Uterus (tissue), 4 donors: ENCODE results near the gene IGF1R. TPM values are rescaled to one million over a fixed set of nuclear protein-coding genes. Genes with fewer than 3 reads are reported as not detected.

Source experiments
- DNase-seq, 2 donors: peaks; one replicate each; pipeline ENCODE4 v3.0.0-alpha.2; 2019 to 2020
- H3K27ac ChIP-seq, 2 donors: fragments of 200-600 bp; sonication (generic); 1 replicate in 1 of 2; 2 replicates in 1 of 2; pipeline ENCODE4 v1.5.1; 2016 to 2018
- H3K27me3 ChIP-seq, 2 donors: fragments of 200-600 bp; sonication (generic); one replicate each; pipeline ENCODE4 v1.5.1; 2018 to 2019; ENCODE audit warnings: control low read depth in 1 of 2
- H3K36me3 ChIP-seq, 2 donors: fragments of 200-600 bp; sonication (generic); one replicate each; pipeline ENCODE4 v1.5.1; 2019; ENCODE audit warnings: control low read depth in 1 of 2
- H3K4me1 ChIP-seq, 2 donors: fragments of 200-600 bp; sonication (generic); one replicate each; pipeline ENCODE4 v1.5.1; 2018 to 2019; ENCODE audit warnings: control low read depth in 1 of 2
- H3K4me3 ChIP-seq, 2 donors: fragments of 200-600 bp; sonication (generic); 1 replicate in 1 of 2; 2 replicates in 1 of 2; pipeline ENCODE4 v1.5.1; 2018 to 2019; ENCODE audit warnings: mild to moderate bottlenecking in 1 of 2
- H3K9me3 ChIP-seq, 2 donors: fragments of 200-600 bp; sonication (generic); one replicate each; pipeline ENCODE4 v1.5.1; 2019; ENCODE audit warnings: control low read depth in 1 of 2
- CTCF ChIP-seq, 4 experiments: fragments of 200-600 bp in 2 of 4; fragments of 450-650 bp in 2 of 4; sonication (generic) in 2 of 4; IDR thresholded peaks; one replicate each; pipeline ENCODE4 v1.5.1; 2016 to 2019; ENCODE audit warnings: antibody characterized with exemption in 4 of 4, mild to moderate bottlenecking in 2 of 4, moderate library complexity in 1 of 4
- POLR2A ChIP-seq, 2 donors: fragments of 450-650 bp; IDR thresholded peaks; one replicate each; pipeline ENCODE4 v1.6.1; 2016; ENCODE audit warnings: antibody characterized with exemption in 2 of 2, mild to moderate bottlenecking in 1 of 2, moderate library complexity in 1 of 2
- intact Hi-C: fragments of 100-400 bp; cut with DNase I; formaldehyde crosslinking; loops from one replicate; pipeline ENCODE4 v1.15.1; 2023; ENCODE audit warnings: low total_unique reads
- total RNA-seq, 4 donors: library from RNA; depleted of rRNA in 3 of 4; stranded (reverse); fragments of >200 nt in 3 of 4; gene quantifications; one replicate each; pipeline versions ENCODE4 v1.1.0 to v1.2.4, GENCODE V29; 2014 to 2023
- donor health status: DM: yes; HTN: yes; CAD: no.

IGF1R gene
- total RNA-seq, 4 donors from 2014 or later, result 30.0 to 95.2 (median 57.5) TPM

DNA sequence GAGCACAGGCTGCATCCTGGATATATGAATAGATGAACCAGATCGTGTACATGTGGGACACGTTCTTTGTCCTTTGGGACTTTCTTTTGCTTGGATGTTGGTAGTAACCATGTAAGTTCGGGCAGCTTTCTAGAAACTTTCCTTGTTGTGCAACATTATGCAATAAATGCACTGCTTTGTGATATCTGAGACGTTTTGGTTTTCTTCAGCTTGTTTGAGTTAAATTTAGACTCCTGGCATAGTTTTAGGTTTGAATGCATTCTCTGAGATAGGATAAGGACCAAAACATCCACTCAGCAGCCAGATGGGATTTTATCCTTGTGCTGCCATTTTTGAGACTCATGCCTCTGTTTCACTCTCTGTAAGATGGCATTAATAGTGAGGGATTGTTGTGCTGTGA lies 158.9 kb downstream of the IGF1R start:
- DNase-seq, result no peak
- Histone ChIP-seq H3K9me3 (no peaks in the 10 kb centered on the region), H3K4me1 (peaks cover 0 to 6% of the 10 kb centered on the region in 2 donors), H3K36me3 (no peaks in the 10 kb centered on the region), H3K27ac (no peak overlapping the region), H3K4me3 (no peak overlapping the region), H3K27me3 (no peaks in the 10 kb centered on the region)
- intact Hi-C loops, result no loop called here
- TF ChIP-seq POLR2A (IDR thresholded peaks at IDR 0.05) (no peak), CTCF (IDR thresholded peaks at IDR 0.05) (no peak)

- Histone ChIP-seq H3K36me3 (no peaks in the 10 kb centered on the region), H3K9me3 (no peaks in the 10 kb centered on the region), H3K27me3 (no peaks in the 10 kb centered on the region), H3K4me3 (no peak overlapping the region), H3K27ac (no peak overlapping the region), H3K4me1 (peaks cover 0 to 6% of the 10 kb centered on the region in 2 donors)
- TF ChIP-seq POLR2A (IDR thresholded peaks at IDR 0.05), result no peak
- TF ChIP-seq CTCF (IDR thresholded peaks at IDR 0.05), result no peak
- no peak for DNase-seq
- intact Hi-C loops, result no loop called here
Observed at GRCh38 chr15:98809273-98809672, 160.9 kb downstream of the IGF1R start.

- Histone ChIP-seq H3K4me1 (no peaks in the 10 kb centered on the region), H3K9me3 (no peaks in the 10 kb centered on the region), H3K27ac (no peak overlapping the region), H3K36me3 (no peaks in the 10 kb centered on the region), H3K27me3 (no peaks in the 10 kb centered on the region), H3K4me3 (no peak overlapping the region)
- TF ChIP-seq POLR2A (IDR thresholded peaks at IDR 0.05) (no peak), CTCF (IDR thresholded peaks at IDR 0.05) (no peak)
- no peak for DNase-seq
- intact Hi-C loops, result no loop called here
Observed at GRCh38 chr15:98812716-98813446, 164.5 kb downstream of the IGF1R start.

GRCh38 chr15:98813951-98814350 lies 165.6 kb downstream of the IGF1R start:
- no peak overlapping the region for H3K27ac ChIP-seq
- no peak for DNase-seq
- H3K27me3 ChIP-seq, result no peaks in the 10 kb centered on the region
- no peaks in the 10 kb centered on the region for H3K36me3 ChIP-seq
- no peak overlapping the region for H3K4me3 ChIP-seq
- TF ChIP-seq POLR2A (IDR thresholded peaks at IDR 0.05), result no peak
- no peak for TF ChIP-seq CTCF (IDR thresholded peaks at IDR 0.05)
- intact Hi-C loops, result no loop called here
- no peaks in the 10 kb centered on the region for H3K4me1 ChIP-seq
- H3K9me3 ChIP-seq, result no peaks in the 10 kb centered on the region

- no peak for TF ChIP-seq POLR2A (IDR thresholded peaks at IDR 0.05)
- no peak for TF ChIP-seq CTCF (IDR thresholded peaks at IDR 0.05)
- no peak for DNase-seq
- Histone ChIP-seq H3K27me3 (no peaks in the 10 kb centered on the region), H3K27ac (no peak overlapping the region), H3K4me3 (no peak overlapping the region), H3K36me3 (no peaks in the 10 kb centered on the region), H3K4me1 (no peaks in the 10 kb centered on the region), H3K9me3 (no peaks in the 10 kb centered on the region)
- intact Hi-C loops, result no loop called here
Observed at GRCh38 chr15:98815207-98815606, 166.9 kb downstream of the IGF1R start.
